GM18519 (cell line): ENCODE results near the gene ACKR4.
"Not testable (repeated sequence)": the region's sequence is repeated elsewhere in the genome, so short reads cannot be mapped to it uniquely, and the experiment has no call there.

Experiments used
- ATAC-seq: cut with Tn5 transposase; IDR thresholded peaks from one replicate; pipeline ENCODE4 v1.9.1; 2021; ENCODE audit warnings: mild to moderate bottlenecking, moderate library complexity; ENCODE audit not compliant: unreplicated experiment, low FRiP score

Gene ACKR4

DNA sequence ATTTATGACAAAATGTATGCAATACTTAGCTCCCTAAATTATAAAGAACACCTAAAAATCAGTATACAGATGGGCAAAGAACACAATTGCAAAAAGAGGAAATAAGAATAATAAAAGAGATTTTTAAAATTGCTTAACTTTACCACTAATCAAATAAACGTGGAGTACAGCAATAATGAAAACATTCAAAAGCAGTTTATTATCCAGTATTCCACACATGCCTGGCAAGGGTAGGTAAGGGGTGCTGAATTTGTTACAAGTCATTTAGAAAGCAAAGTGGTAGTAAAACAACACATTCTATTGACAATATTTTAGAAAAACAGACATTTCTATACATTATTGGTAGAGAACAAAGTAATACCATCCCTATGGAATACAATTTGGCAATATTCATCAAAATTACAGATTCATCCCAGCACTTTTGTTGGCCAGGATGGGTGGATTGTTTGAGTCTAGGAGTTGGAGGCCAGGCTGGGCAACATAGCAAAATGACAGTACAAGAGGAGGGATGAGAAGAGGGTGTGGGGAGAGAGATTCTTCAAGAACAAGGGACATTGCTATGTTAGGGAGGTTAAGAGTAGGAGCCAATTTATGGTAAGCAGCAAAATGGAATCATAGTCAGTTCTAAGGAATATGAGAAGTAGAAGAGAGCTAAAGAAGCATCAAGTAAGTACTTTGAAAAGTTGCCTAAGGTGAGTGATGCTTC lies 3.7 kb upstream of the ACKR4 start:
- no peak for ATAC-seq

DNA sequence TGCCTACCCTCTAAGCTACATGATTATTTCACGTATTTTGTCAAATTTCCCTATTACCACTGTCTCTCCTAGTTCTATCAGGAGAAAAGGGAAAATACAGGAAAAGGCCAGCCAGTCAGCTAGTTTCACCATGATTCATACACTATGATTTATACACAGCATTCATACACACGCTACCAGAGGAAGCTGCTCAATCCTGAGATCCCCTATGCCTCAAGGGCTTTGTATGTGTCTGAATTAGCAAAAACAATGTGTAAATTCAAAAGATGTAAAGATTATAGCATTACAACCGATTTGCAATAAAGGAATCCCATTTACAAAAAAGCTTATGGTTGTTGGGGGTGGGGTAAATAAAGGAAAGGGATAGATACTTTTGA lies 3.1 kb upstream of the ACKR4 start:
- ATAC-seq: no peak

DNA sequence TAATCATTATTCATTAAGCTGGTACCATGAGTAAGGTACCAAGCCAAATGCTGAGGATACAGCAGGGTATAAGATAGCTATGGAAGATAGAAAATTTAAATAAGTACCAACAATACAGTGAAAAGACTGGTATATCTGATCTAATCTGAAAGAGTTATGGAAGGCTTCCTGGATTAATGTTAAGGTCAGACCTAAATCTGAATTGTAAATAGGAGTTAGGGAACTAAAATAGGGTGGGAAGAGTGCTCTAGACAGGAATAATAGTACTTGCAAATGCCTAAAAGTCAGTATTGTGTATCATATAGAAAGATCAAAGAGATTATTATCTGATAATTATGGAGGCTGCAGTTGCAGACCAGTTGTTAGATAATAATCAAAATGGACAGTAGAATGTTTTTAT lies 2.6 kb upstream of the ACKR4 start:
- ATAC-seq: no peak

DNA sequence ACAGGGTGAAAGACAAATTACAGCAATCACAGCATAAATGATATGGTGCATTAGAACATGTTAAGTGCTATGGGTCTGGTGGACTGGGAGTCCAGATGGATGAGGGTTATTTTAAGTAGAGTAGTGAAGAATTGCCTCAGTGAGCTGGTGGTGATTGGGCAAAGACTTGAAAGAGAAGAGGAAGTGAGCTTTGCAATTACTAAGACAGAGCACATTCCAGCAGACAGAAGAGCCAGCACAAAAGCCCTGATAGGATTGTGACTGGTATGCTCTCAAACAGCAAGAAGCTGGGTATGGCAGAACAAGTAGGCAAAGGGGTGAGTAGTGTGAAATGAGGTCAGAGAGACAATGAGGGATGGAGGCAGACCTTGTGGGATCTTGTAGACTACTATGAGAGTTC lies 2.1 kb upstream of the ACKR4 start:
- ATAC-seq: no peak

- ATAC-seq: no peak
Observed at GRCh38 chr3:132596326-132596725, 744 bp upstream of the ACKR4 start.

GRCh38 chr3:132597660-132598059 lies 590 bp downstream of the ACKR4 start:
- no peak for ATAC-seq

DNA sequence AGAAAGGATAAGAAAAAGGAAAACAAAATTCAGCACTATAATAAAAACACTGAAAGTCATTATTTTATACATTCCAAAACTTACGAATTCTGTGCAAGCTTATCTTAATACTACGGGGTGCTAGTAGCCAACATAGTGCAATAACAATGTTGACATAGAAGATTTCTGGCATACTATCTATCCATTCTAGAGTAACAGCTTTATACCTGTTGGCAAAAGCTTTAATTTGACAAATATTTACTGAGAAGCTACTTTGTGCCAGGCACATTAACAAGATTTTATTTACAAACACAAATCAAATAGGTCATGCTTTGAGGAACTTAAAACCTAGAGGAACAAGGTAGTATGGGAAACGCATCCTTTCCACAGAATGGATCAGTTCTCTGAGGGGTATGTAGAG lies 1.1 kb downstream of the ACKR4 start:
- ATAC-seq: no peak

DNA sequence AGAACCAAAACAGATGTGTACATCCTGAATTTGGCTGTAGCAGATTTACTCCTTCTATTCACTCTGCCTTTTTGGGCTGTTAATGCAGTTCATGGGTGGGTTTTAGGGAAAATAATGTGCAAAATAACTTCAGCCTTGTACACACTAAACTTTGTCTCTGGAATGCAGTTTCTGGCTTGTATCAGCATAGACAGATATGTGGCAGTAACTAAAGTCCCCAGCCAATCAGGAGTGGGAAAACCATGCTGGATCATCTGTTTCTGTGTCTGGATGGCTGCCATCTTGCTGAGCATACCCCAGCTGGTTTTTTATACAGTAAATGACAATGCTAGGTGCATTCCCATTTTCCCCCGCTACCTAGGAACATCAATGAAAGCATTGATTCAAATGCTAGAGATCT lies 3.5 kb downstream of the ACKR4 start:
- not testable (repeated sequence) for ATAC-seq

DNA sequence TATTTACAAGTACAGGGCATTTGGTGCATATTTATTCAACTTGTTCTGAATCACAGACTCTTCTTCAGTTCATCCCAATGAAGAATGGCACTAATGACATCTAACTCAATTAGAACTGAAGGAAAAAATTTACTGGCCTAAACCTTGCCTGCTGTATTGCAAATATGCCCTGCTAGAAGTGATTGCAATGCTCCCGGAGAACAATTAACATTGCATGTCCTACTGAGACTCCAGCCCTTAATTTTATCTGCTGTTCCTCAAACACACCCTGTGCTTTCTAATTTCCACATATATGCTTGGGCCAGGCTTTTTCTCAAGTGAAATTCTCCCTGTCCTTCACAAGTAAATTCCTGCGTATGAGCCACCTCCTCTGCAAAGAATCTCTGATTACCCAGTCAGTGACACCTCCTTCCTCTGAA lies 8.3 kb downstream of the ACKR4 start:
- ATAC-seq: no peak

DNA sequence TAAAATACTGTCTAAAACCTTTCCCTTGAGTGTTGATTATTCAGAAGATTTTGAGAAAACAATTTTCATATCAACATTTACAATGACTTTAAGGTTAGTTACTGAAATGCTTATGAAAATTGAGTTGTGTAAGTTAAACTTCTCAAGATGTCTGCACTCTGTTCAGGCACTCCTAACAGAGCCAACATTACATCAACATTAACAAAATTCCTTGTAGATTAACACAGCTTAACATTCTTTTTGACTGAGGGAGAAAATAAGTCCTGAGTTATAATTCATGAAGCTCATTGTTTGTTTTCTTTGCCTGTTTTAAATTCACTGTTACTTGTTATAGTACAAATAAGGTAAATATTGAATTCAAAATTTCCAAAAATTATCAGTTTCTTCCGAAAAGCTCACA lies 9.0 kb downstream of the ACKR4 start:
- ATAC-seq: no peak

- not testable (repeated sequence) for ATAC-seq
Observed at GRCh38 chr3:132606620-132607019, 9.6 kb downstream of the ACKR4 start.

DNA sequence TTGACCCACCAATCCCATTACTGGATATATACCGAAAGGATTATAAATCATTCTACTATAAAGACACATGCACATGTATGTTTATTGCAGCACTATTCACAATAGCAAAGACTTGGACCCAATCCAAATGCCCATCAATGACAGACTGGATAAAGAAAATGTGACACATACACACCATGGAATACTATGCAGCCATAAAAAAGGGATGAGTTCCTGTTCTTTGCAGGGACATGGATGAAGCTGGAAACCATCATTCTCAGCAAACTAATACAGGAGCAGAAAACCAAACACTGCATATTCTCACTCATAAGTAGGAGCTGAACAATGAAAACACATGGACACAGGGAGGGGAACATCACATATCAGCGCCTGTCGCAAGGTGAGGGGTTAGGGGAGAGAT lies 18.2 kb downstream of the ACKR4 start:
- not testable (repeated sequence) for ATAC-seq

DNA sequence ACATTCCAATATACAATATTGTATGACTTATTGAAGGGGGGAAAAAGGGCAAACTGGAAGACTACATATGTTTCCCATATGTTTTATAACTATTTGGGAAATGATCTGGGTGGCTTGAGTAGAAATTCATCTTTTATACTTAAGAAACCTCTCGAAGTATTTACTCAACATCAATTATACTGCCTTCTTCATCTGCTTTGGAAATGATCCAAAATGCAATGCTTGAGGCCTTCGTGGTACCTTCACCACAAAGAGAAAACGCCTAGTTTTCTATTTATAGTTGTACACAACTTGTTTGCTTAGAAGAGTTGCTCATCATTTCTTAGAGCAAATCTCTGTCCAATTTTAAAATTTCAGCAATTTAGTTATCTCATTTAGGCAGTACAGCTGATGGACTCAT lies 18.8 kb downstream of the ACKR4 start:
- ATAC-seq: no peak

GRCh38 chr3:132616780-132617179 lies 19.7 kb downstream of the ACKR4 start:
- ATAC-seq: no peak

DNA sequence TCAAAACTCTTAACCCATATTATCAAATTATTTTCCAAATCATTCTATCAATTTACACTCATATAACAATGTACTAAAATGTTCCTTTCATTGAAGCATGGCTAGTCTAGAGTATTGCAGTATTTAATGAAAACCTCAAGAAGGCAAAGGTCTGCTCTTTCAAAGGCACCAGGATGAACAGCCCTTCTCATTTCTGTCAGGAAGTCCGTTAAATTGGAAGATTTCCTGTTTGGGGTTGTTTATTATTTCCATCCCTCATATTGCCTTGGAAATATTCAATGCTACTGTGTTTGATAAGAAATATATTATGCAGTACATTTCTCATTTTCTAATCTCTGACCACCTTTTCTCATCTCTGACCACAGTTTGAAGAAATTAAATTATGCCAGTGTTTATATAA lies 25.1 kb downstream of the ACKR4 start:
- no peak for ATAC-seq

DNA sequence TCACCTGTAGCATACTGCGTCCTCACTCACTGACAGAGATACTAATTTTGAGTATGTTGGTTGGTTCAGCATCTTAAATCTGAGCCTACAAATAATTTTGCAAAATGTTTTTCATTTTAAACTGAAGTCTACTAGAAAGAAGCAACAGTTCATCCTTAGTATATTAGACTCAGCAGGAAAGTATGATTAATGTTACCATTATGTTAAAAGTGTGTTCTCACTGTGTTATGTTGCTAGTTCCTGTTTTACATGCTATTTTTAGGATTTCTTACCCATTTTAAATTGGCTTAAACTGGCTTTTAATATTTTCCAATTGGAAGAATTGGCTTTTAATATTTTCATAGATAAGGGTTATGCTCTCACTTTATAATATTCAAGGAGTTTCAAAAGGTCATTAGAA lies 25.7 kb downstream of the ACKR4 start:
- no peak for ATAC-seq

GRCh38 chr3:132623646-132624045 lies 26.6 kb downstream of the ACKR4 start:
- ATAC-seq: no peak

- no peak for ATAC-seq
Observed at GRCh38 chr3:132624790-132625189, 27.7 kb downstream of the ACKR4 start.

GRCh38 chr3:132625613-132626012 lies 28.5 kb downstream of the ACKR4 start:
- ATAC-seq: peak; percentile 74

- ATAC-seq: no peak
Observed at GRCh38 chr3:132626955-132627354, 29.9 kb downstream of the ACKR4 start.

DNA sequence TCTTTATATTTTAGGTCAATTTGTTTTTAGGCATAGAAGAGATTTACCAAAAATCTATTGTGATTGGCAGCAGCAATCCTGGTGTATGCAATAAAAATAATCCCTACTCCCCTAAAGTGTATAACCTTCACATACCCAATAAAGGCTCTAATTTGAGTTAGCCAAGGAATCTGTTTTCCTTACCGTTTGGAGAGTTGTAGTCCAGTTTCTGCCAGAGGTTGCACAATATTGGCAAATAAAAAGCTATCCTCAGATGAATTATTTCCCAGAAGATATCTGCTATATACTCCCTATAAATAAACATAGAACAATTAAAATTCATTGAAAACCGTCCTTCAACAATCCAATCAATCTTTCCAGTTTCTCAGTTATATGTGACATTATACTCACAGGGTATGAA lies 31.1 kb downstream of the ACKR4 start:
- no peak for ATAC-seq

DNA sequence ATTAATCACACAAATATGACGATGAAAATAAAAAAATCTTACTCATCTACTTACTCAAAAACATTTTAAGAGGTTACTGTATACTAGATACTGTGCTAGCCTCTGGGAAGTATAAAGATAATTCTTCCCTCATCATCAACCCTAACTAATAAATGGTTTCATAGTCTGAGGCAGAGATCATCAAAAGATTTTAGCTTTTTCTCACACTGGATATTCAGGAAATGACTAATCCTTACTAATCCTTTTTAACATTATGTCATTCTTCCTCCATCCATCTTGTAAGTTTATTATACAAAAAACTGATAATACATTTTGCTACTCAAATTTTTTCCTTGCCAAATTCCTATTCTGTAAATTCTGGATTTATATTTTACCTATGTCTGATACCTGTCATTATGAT lies 32.9 kb downstream of the ACKR4 start:
- no peak for ATAC-seq

- no peak for ATAC-seq
Observed at GRCh38 chr3:132630612-132631011, 33.5 kb downstream of the ACKR4 start.
